G401 (cell line): ENCODE measurements around the gene GUCA1A. TPM values are rescaled to one million over a fixed set of nuclear protein-coding genes. Genes with fewer than 3 reads are reported as not detected.

ENCODE experiments used
- DNase-seq: peaks from one replicate; pipeline ENCODE4 v3.0.0-alpha.2; 2015; ENCODE audit warnings: low spot score
- in situ Hi-C: cut with HindIII; loops from 2 replicates; pipeline ENCODE4 v1.10.0; 2016; ENCODE audit warnings: low sequenced_read_pairs, mixed read lengths
- total RNA-seq: library from RNA; depleted of rRNA; stranded (reverse); fragments of >200 nt; shearing (Covaris generic); gene quantifications from 2 replicates; pipeline ENCODE4 v1.2.3, GENCODE V29; 2014; rRNA removed

Gene GUCA1A
- total RNA-seq, result not detected in 2 replicates

GRCh38 chr6:42173101-42173500 lies at the start of gene GUCA1A:
Gene GUCA1A, plus strand, starts transcription at chr6:42173364. Its CDS starts 250 bp downstream, at chr6:42173614.
- no peak for DNase-seq
- in situ Hi-C loops, result loop anchor here (5.0 kb wide), 1 partner anchor 61 kb away; no protein-coding TSS in a partner anchor

GRCh38 chr6:42123379-42124103 lies 49.6 kb upstream of the GUCA1A start:
- no peak for DNase-seq
- in situ Hi-C loops, result no loop called here

GRCh38 chr6:42124223-42124836 lies 48.8 kb upstream of the GUCA1A start:
- in situ Hi-C loops, result no loop called here
- no peak for DNase-seq

- in situ Hi-C loops, result no loop called here
- no peak for DNase-seq
Measured at GRCh38 chr6:42125231-42125630, 47.9 kb upstream of the GUCA1A start.

- no peak for DNase-seq
- in situ Hi-C loops, result no loop called here
Measured at GRCh38 chr6:42125663-42126062, 47.5 kb upstream of the GUCA1A start.

- in situ Hi-C loops, result no loop called here
- DNase-seq, result no peak
Measured at GRCh38 chr6:42128460-42129359, 44.5 kb upstream of the GUCA1A start.

- in situ Hi-C loops, result no loop called here
- no peak for DNase-seq
Measured at GRCh38 chr6:42129360-42129676, 43.8 kb upstream of the GUCA1A start.

- DNase-seq, result no peak
- in situ Hi-C loops, result no loop called here
Measured at GRCh38 chr6:42131531-42131930, 41.6 kb upstream of the GUCA1A start.

- no peak for DNase-seq
- in situ Hi-C loops, result no loop called here
Measured at GRCh38 chr6:42133926-42134325, 39.2 kb upstream of the GUCA1A start.

- no peak for DNase-seq
- in situ Hi-C loops, result no loop called here
Measured at GRCh38 chr6:42135161-42135560, 38.0 kb upstream of the GUCA1A start.

GRCh38 chr6:42135722-42136121 lies 37.4 kb upstream of the GUCA1A start:
- no peak for DNase-seq
- in situ Hi-C loops, result no loop called here

GRCh38 chr6:42136508-42137193 lies 36.5 kb upstream of the GUCA1A start:
- DNase-seq, result peak; percentile 58
- in situ Hi-C loops, result no loop called here

- in situ Hi-C loops, result no loop called here
- DNase-seq, result no peak
Measured at GRCh38 chr6:42137194-42137753, 35.9 kb upstream of the GUCA1A start.

GRCh38 chr6:42138190-42138589 lies 35.0 kb upstream of the GUCA1A start:
- DNase-seq, result no peak
- in situ Hi-C loops, result no loop called here

GRCh38 chr6:42138630-42139619 lies 34.2 kb upstream of the GUCA1A start:
- in situ Hi-C loops, result no loop called here
- no peak for DNase-seq

GRCh38 chr6:42140032-42140431 lies 33.1 kb upstream of the GUCA1A start:
- in situ Hi-C loops, result no loop called here

GRCh38 chr6:42140756-42141602 lies 32.2 kb upstream of the GUCA1A start:
- peak; percentile 41 for DNase-seq
- in situ Hi-C loops, result no loop called here

More at GRCh38 chr6:42140032-42140431, 33.1 kb upstream of the GUCA1A start:
- no peak for DNase-seq
